Fibroblast of pulmonary artery (primary cell): ENCODE measurements around the gene ITPR3.
"Not testable (repeated sequence)": the region's sequence is repeated elsewhere in the genome, so short reads cannot be mapped to it uniquely, and the experiment has no call there.

Experiments
- DNase-seq: peaks from one replicate; pipeline ENCODE4 v3.0.0-alpha.2; 2010; ENCODE audit warnings: low read depth
- H3K4me3 ChIP-seq: replicated peaks from 2 replicates; pipeline ENCODE4 v1.5.1; 2011; ENCODE audit warnings: low read depth, mild to moderate bottlenecking, control low read depth, low read length, moderate library complexity
- CTCF ChIP-seq: IDR thresholded peaks from 2 replicates; pipeline ENCODE4 v1.5.1; 2011; ENCODE audit warnings: mild to moderate bottlenecking, control low read depth, low read length, inconsistent platforms; ENCODE audit errors: missing control alignments

The ITPR3 gene

GRCh38 chr6:33591424-33592032, 29.6 kb upstream of the ITPR3 start:
- no peak for TF ChIP-seq CTCF
- DNase-seq = no peak
- no peak overlapping the region for H3K4me3 ChIP-seq

- H3K4me3 ChIP-seq = no peak overlapping the region
- TF ChIP-seq CTCF = no peak
- no peak for DNase-seq
These were observed 28.9 kb upstream of the ITPR3 start for GRCh38 chr6:33592280-33592594.

DNA sequence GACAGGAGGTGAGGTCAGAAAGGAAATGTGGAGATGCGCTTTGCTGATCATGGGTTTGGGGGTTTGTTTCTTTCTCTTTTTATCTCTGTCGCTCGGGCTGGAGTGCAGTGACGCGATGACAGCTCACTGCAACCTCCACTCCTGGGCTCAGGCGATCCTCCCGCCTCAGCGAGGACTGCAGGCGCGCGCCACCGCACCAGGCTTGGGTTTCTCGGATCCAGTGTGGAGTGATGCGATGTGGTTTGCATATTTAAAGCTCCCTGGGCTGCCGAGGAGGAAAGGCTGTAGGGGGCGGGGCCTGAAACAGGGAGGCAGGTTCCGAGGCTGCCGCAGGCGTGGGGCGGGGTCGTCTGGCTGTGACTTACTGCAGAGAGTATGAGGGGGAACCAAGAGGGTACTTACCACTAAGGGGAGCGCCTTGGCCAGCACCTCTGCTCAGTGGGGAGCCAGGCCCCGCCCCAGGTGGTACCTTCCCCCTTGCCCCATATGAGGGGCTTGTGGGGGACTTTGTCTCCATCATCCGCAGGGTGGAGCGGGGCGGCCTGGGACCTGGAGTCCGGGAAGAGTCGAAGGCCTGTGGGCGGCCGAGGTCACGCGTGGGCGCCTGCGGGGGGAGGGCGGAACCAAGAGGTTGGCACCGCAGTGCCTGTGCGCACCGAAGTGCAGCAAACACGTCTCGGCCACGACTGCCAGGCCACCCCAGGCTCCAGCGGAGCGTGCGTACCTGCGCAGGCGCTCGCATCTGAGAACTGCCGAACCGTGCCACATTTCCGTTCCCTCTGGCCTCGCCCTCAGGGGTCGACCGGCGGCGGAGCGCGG, 28.3 kb upstream of the ITPR3 start:
- TF ChIP-seq CTCF = no peak
- no peak for DNase-seq
- H3K4me3 ChIP-seq = no peak overlapping the region

GRCh38 chr6:33593414-33593727, 27.8 kb upstream of the ITPR3 start:
- no peak overlapping the region for H3K4me3 ChIP-seq
- no peak for TF ChIP-seq CTCF
- DNase-seq = no peak

DNA sequence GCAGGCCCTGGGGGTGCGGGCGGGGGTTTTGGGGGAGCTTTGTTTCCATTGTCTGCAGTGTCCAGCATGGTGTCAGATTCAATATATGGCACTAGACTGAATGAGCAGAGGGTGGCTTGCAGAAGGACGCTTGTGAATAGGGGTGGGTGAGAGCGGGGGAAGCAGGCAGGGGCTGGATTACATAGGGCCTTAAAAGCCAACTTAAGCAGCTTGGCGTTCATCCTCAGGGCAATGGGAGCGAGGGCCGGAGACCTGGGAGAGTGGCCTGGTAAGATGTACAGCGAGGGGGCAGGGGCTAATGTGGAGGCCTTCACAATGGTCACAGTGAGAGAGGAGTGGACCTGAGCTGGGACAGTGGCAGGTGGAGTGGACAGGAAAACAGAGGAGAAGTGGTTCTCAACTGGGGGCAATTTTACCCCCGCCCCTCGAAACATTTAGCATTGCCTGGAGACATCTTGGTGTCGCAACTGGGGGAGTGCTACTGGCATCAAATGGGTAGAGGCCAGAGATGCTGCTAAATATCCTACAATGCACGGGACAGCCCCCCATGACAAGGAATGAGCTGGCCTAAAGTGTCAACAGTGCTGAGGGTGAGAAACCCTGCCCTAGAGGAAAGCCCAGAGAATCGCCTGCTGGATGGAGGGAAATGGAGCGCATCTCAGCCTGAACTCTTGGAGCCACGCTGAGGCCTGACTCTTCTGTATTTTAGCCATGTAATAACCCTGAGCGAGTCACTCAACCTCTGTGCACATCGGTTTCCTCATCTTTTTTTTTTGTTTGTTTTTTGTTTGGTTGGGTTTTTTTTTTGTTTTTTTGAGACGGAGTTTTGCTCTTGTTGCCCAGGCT, 25.9 kb upstream of the ITPR3 start:
- DNase-seq = no peak
- TF ChIP-seq CTCF = no peak

GRCh38 chr6:33596894-33597293, 24.2 kb upstream of the ITPR3 start:
- H3K4me3 ChIP-seq, DNase-seq: not testable (repeated sequence)

More for the DNA sequence above, 25.9 kb upstream of the ITPR3 start:
- no peak overlapping the region for H3K4me3 ChIP-seq

DNA sequence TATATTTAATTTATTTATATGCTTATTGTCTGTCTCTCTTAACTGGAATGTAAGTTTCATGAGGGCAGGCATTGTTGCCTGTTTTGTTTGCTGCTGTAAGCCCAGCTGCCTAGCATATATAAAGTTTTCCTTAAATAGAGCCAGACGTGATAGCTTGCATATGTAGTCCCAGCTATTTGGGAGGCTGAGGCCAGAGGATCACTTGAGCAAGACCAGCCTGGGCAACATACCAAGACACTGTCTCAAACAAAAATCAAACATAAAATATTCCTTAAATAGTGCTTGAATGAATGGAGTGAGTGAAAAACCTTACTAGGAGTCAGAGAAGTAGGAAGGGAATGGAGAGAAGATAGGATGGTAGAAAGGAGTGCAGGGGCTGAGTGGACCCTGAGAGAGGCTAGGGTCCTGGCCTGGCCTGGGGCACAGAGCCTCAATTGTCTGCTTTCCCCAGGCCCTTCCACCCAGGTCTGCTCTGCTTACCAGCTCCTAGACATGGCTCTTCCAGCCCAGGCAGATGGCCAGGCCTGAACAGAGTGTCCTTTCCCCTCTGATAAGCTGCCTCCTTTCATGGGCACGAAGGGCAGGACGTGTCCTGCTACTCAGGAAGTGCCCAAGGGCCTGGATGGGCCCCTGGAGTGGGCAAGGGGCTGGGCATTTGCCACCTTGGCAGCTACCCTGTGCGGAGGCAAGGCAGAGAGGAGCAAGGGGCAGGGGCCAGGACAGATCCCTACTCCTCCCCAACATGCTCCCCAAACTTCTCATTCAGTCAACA, 23.4 kb upstream of the ITPR3 start:
- H3K4me3 ChIP-seq = no peak overlapping the region
- DNase-seq = peak; percentile 63
- TF ChIP-seq CTCF = no peak
